ENCODE results near the gene MTERF2.

Gene MTERF2

DNA sequence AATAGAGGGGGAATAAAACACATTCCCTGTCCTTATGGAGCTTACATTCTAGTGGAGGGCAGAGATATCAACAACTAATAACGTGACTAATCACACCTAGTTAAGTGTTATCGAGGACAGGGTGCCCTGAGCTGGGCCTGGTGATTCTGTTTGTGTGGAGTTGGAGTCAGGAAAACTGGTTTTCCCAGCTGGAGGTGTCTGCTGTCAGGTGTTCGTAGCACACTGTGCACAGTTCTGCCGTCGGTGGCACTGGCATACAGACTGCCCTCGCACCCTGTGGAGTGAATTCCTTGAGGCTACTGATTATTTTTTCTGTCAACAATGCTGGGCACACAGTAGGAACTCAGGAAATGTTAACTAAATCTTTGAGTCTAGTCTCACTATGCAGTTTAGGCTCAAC lies 900 bp upstream of the MTERF2 start:
- no peak for DNase-seq (ENCODE audit: low spot score)

- no peak for DNase-seq (ENCODE audit: low spot score)
Observed at GRCh38 chr12:106986135-106986534, 811 bp downstream of the MTERF2 start.

DNA sequence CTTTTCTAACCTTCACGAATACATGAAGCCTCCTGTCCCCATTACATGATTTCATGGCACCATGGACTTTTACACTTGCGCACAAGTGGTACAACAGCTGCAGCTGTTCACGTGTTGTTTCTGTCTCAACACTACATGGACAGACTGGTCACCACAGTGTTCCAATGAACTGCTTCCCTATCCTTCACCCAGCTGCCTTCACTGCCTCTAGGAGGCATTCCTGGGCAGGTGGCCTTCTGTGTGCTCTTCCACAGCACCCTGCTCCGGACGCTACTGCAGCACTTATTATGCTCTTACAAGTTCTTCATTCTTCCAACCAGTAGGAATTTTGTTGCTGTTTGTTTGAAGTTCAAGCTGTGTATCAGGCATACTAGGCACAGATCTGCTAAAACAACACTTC lies 1.5 kb downstream of the MTERF2 start:
- no peak for DNase-seq (ENCODE audit: low spot score)

DNA sequence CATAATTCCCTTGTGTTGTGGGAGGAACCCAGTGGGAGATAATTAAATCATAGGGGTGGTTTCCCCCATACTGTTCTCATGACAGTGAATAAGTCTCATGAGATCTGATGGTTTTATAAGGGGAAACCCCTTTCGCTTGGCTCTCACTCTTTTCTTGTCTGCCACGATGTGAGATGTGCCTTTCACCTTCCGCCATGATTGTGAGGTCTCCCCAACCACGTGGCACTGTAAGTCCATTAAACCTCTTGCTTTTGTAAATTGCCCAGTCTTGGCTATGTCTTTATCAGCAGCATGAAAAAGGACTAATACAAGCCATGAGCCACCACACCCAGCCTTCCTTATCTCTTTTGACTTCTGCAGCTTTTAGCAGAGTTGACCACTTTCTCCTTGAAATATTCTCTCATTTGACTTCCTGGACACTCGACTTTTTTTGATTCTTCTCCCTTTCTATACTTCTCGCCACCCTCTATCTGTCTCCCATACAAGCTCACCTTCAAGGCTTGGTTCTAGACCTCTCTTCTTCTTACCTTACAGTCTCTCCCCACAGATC lies 2.3 kb downstream of the MTERF2 start:
- DNase-seq (ENCODE audit: low spot score): no peak

DNA sequence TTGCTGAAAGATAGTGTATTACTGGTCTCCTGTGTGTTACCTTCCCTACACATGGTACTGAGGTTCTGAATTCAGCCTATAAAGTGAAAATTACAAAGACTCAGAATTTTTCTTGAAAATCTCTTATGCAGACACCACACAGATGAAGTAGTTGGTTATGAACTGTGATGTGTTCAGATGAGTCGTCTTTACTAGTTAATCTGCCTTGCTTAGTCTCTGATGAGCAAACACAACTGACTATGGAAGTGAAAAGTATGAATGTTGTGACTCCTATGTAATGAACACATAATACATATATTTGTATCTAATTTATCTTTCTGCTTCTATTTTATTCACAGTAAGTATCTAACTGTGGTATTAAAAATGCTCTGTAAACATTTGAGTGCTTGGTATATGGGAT lies 4.7 kb downstream of the MTERF2 start:
- peak; percentile 64 for DNase-seq (ENCODE audit: low spot score)

DNA sequence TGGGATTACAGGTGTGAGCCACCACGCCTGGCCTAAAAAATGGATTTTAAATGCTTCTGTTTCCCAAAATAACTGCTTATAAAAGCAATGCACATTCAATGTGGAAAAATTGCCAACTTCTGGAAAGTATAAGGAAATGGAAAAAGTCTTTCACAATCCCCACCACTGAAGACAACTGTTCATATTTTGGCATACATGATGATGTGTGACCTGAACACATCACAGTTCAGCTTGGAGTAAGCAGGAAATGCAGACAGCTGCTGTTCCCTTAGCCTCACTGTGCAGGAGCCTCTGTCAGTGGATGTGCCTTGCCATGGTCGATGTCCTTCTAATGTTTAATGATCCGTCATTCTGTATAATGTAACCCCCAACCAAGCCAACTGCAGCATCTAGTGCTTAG lies 5.2 kb downstream of the MTERF2 start:
- no peak for DNase-seq (ENCODE audit: low spot score)

- DNase-seq (ENCODE audit: low spot score): no peak
Observed at GRCh38 chr12:106980944-106981343, 6.0 kb downstream of the MTERF2 start.

DNA sequence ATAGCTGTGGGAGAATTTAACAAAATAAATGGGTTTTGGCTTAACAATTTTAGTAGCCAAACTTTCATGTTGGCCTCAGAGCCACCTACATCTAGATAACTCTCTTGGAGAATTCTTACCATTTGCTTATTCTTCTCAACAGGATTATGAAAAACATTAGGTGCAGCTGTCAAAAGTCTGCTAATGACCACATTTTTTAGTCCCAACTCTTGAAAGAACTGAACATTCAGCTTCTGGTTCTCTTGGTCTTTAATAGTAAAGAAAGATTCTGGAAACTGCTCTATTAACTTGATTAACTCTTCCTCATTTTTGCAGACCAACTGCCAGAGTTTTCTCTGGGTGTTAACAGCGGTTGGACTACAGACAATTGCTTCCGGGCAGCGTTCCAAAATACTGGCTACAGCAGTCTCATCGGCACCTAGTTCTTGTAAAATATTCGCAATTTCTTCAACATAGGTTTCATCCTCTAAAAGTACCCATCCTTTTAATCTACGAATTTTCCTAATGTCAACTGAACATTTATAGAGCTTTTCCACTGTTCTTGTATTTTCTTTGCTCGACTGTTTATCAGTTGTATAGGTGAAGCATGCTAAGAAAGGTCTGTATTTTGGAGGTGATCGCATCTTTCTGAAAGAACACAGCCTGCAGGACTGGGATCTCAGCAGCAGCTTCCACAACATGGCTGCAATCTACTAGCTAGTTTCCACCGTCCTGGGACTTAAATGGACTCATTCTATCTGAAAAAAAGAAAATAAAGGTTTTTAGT lies 8.7 kb downstream of the MTERF2 start:
- no peak for DNase-seq (ENCODE audit: low spot score)

DNA sequence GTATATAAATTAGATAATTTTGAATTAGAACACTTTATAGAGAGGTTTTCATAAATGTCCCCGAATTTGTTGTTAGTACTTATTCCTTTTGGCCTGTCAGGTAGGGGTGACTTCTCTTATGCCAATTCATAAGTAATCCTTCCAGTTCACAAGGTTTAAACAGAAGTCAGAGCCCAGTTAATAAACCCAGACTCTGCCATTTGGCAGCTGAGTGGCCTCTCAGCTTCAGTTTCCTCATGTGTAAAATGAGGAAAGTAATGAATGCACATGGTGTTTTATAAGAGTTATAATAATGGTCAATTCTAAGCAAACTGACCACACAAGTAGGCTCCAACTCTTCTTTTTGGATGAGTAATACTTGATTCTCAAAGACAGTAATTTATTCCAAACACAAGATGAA lies 10.3 kb downstream of the MTERF2 start:
- no peak for DNase-seq (ENCODE audit: low spot score)

- DNase-seq (ENCODE audit: low spot score): no peak
Observed at GRCh38 chr12:106975993-106976658, 10.8 kb downstream of the MTERF2 start.

- no peak for DNase-seq (ENCODE audit: low spot score)
Observed at GRCh38 chr12:106975098-106975497, 11.8 kb downstream of the MTERF2 start.

GRCh38 chr12:106974511-106974910 lies 12.4 kb downstream of the MTERF2 start:
- no peak for DNase-seq (ENCODE audit: low spot score)

DNA sequence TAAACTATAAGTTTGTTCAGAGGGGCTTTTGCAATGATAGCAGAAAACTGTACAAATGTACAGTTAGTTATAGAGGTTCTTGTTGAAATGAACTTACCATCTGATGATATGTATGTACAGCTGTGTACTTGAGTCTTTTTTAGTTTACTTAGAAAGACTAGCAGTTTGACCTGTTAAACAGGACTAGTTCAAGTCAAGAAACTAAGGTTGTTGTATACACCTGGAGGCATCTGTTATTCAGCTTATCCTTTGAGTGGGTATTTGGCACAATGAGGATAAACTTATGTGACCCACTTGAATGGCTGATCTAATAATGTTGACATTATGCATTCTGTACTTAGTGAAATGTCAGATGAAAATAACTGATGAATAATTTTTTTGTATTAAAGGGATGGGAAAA lies 13.4 kb downstream of the MTERF2 start:
- no peak for DNase-seq (ENCODE audit: low spot score)

DNA sequence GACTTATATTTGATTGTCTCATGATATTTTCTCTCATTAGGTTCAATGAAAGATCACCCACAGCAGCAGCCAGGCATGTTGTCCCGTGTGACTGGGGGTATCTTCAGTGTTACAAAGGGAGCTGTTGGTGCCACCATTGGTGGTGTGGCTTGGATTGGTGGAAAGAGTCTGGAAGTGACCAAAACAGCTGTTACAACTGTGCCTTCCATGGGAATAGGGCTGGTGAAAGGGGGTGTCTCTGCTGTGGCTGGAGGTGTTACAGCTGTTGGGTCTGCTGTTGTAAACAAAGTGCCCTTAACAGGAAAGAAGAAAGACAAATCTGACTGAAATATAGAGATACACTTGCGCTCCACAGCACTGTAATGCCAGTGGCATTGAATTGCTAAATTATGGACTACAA lies 15.9 kb downstream of the MTERF2 start:
- no peak for DNase-seq (ENCODE audit: low spot score)

- no peak for DNase-seq (ENCODE audit: low spot score)
Observed at GRCh38 chr12:106964526-106964925, 22.4 kb downstream of the MTERF2 start.

DNA sequence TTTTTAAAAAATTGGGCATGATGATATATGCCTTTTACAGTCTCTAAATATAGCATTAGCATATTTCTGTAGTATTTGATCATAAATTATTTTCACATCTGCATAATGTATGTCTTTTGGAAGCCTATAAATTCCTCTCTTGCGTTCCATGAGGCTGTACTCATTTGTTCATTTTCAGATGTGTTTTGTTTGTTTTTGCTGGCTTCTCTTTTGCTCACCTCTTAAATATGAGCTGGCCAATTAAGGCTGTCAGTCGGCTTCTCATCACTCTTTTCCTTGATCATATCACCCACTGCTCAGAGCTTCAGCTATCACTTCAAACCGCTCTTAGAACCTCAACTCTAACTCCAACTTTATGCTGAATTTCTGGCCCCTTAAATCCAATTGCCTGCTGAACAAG lies 24.7 kb downstream of the MTERF2 start:
- no peak for DNase-seq (ENCODE audit: low spot score)

GRCh38 chr12:106960443-106960842 lies 26.5 kb downstream of the MTERF2 start:
- no peak for DNase-seq (ENCODE audit: low spot score)

GRCh38 chr12:106957583-106957982 lies 29.4 kb downstream of the MTERF2 start:
- peak; percentile 50 for DNase-seq (ENCODE audit: low spot score)

DNA sequence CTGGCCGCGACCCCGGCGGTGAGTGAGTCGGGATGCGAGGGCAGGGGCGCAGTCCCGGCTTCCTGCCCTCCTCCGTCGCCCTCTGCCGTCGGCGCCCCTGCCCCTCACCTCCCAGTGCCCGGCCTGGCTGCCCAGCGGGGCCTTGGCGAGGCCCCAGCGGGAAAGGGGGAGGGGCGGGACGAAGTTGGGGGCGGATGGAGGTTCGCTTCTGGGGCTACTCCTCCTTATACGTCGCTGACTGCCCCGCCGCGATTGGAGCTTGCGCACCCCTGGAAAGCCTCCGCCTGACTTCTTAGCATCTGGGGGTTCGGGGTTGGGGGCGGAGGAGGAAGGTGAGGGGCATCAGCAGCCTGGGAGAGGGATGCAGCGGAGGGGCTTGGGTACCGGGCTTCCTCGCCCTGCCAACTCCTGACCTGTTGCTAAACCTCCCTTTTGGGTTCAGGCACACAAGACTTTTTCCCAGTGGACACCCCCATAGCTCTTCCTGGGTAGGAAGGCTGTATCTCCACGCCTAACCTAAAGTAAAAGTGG lies 30.8 kb downstream of the MTERF2 start:
- DNase-seq (ENCODE audit: low spot score): peak; percentile 75

DNA sequence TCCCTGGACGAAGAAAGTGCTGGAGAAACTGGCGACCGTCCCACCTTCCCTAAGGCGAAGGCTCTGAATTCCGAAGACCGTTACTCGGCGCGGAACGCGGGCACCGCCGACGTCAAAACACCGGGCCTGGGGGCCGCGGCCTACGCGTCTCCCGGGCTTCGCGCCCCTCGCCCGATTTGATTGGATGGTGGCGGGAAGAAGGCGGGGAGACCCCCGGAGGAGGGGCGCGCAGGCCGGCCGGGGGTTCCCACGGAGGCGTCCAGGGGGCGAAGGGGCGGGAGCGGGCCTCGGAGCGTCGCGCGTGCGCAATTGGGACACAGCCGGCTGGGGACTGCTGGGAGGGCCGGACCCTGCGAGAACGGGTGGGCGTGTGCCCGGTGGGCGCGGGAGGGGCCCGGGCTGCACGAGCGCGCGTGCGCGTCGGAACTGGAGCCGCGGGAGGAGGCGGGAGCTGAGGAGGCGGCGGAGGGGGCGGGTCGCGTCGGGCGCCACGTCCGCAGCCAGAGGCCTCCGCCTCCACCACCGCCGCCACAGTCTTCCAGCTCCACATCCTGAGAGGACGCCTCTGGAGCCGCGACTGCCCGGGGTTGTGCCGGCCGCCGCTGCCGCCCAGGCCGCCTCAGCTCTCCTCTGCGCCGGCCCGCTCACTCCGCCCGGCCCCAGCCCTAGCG lies 31.4 kb downstream of the MTERF2 start, which contains the start of gene TMEM263:
TMEM263 (plus strand) TSS at position 531 of the 671 bp plus-strand sequence. CDS start 11,210 bp downstream, outside the sequence.
- DNase-seq (ENCODE audit: low spot score): peak; percentile 93

DNA sequence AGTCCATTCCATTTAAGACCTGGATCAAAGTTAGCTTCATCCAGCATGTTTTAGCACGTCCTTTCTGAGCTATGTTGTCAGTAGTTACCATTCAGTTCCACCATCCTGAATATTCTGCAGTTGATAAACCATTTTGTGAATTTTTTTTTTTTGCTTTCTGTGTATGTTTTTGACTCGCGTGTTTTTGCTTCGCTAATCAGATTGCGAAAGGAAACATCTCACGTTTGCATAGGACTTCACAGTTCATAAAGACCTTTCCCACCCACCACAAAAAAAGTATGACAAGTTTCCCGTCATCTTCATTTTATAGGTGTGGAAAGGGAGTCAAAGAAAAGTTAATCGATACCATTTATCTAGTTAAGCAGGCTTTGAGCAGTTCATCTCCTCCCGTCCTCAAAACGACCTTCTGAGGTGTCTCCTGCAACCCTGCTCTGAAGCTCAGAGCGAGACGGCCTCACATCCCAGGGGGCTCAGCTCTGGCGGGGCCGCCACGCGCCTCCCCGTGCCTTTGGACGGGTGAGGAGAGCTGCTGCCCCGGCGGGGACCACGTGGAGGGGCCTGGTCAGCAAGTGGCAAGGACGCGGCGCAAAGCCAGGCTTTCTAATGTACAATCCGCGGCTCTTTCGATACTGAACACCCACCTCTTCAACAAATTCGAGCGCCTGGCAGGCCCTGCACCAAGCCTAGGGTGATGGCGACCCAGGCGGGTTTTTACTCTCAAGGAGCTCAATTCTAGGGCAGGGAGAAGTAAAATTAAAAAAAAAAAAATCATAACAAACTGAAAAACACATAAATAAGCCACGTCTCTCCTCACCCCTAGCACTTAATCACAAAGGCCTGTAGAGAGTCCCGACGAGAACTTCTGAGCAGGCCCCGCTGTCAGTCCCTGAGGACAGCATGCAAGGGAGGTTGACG lies 32.2 kb downstream of the MTERF2 start:
- DNase-seq (ENCODE audit: low spot score): no peak

Data from RKO (cell line).